GM18907 (cell line): ENCODE data around the gene UBALD1.

Experiments
- ATAC-seq: cut with Tn5 transposase; IDR thresholded peaks from one replicate; pipeline ENCODE4 v1.9.1; 2021; ENCODE audit warnings: mild to moderate bottlenecking, moderate library complexity; ENCODE audit not compliant: unreplicated experiment

Gene UBALD1

GRCh38 chr16:4561596-4561995 lies 53.1 kb downstream of the UBALD1 start:
- ATAC-seq: no peak
